ENCODE measurements around the gene WNT3. TPM values are rescaled to one million over a fixed set of nuclear protein-coding genes. Genes with fewer than 3 reads are reported as not detected.

The WNT3 gene
- total RNA-seq, 2 donors from 2014 or later = 19.9 to 21.8 TPM

GRCh38 chr17:46788796-46789195 lies 29.7 kb downstream of the WNT3 start:
- H3K27ac Mint-ChIP-seq = no peak overlapping the region
- peaks cover 4% of the 10 kb centered on the region for H3K36me3 Mint-ChIP-seq (ENCODE audit: low read depth)
- H3K9me3 Mint-ChIP-seq = peaks cover 14% of the 10 kb centered on the region
- H3K27ac ChIP-seq (ENCODE audit: low read depth, low read length) = peak overlapping the region; percentile 58
- no peaks in the 10 kb centered on the region for H3K9me3 ChIP-seq (ENCODE audit: control insufficient read depth, low read length)
- peaks cover 12% of the 10 kb centered on the region for H3K4me1 ChIP-seq (ENCODE audit: control insufficient read depth, insufficient read depth, low read length)
- peaks cover 47% of the 10 kb centered on the region for H3K4me1 Mint-ChIP-seq
- DNase-seq = peak; percentile 52
- H3K4me3 ChIP-seq (ENCODE audit: low read length) = no peak overlapping the region
- H3K27me3 Mint-ChIP-seq (ENCODE audit: insufficient read depth) = peaks cover 2% of the 10 kb centered on the region
- 75 to 76% methylated on average over 6 to 7 of the region's 7 CpGs for WGBS, 2 experiments (ENCODE audit: insufficient coverage in 1 of 2, insufficient read length in 1 of 2)
- no peak overlapping the region for H3K9ac ChIP-seq (ENCODE audit: extremely low read depth, low read length, poor library complexity, severe bottlenecking)
- H3K4me3 Mint-ChIP-seq = no peak overlapping the region
- no peaks in the 10 kb centered on the region for H3K27me3 ChIP-seq (ENCODE audit: control insufficient read depth, insufficient read depth, low read length, poor library complexity, severe bottlenecking)
- no peaks in the 10 kb centered on the region for H3K36me3 ChIP-seq (ENCODE audit: control insufficient read depth, insufficient read depth, low read length)
- TF ChIP-seq, protein P1, sequence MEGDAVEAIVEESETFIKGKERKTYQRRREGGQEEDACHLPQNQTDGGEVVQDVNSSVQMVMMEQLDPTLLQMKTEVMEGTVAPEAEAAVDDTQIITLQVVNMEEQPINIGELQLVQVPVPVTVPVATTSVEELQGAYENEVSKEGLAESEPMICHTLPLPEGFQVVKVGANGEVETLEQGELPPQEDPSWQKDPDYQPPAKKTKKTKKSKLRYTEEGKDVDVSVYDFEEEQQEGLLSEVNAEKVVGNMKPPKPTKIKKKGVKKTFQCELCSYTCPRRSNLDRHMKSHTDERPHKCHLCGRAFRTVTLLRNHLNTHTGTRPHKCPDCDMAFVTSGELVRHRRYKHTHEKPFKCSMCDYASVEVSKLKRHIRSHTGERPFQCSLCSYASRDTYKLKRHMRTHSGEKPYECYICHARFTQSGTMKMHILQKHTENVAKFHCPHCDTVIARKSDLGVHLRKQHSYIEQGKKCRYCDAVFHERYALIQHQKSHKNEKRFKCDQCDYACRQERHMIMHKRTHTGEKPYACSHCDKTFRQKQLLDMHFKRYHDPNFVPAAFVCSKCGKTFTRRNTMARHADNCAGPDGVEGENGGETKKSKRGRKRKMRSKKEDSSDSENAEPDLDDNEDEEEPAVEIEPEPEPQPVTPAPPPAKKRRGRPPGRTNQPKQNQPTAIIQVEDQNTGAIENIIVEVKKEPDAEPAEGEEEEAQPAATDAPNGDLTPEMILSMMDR (conservative IDR thresholded peaks at IDR 0.05) = no peak

DNA sequence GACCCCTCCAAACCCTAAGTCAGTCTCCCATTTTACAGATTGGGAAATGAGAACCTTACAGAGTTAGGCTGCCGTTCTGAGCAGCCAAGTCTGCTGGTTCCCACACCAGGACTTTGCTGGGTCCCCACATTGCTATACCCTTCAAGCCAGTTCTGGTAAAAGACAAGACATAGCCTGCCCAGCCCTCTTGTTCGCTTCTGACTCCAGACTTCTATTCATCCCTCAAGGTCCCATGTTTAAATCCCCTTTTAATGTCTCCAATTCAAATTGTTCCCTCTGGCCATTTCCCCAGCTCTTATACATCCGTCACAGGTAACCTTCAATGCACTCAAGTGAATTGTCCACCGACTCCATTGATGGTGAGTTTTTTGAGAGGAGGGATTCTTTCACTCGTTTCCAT lies 30.2 kb downstream of the WNT3 start:
- TF ChIP-seq, protein P1 (conservative IDR thresholded peaks at IDR 0.05) = no peak
- Mint-ChIP-seq H3K4me1 (peaks cover 47% of the 10 kb centered on the region), H3K36me3 (ENCODE audit: low read depth) (peaks cover 4% of the 10 kb centered on the region), H3K27me3 (ENCODE audit: insufficient read depth) (peaks cover 1% of the 10 kb centered on the region), H3K27ac (no peak overlapping the region), H3K4me3 (no peak overlapping the region), H3K9me3 (peaks cover 14% of the 10 kb centered on the region)
- Histone ChIP-seq H3K27ac (ENCODE audit: low read depth, low read length) (peak overlapping the region; percentile 58), H3K9ac (ENCODE audit: extremely low read depth, low read length, poor library complexity, severe bottlenecking) (no peak overlapping the region), H3K4me3 (ENCODE audit: low read length) (no peak overlapping the region), H3K9me3 (ENCODE audit: control insufficient read depth, low read length) (no peaks in the 10 kb centered on the region), H3K4me1 (ENCODE audit: control insufficient read depth, insufficient read depth, low read length) (peaks cover 12% of the 10 kb centered on the region), H3K27me3 (ENCODE audit: control insufficient read depth, insufficient read depth, low read length, poor library complexity, severe bottlenecking) (no peaks in the 10 kb centered on the region), H3K36me3 (ENCODE audit: control insufficient read depth, insufficient read depth, low read length) (no peaks in the 10 kb centered on the region)
- 89 to 100% methylated on average over 2 to 5 of the region's 5 CpGs for WGBS, 2 experiments (ENCODE audit: insufficient coverage in 1 of 2, insufficient read length in 1 of 2)
- DNase-seq = no peak

DNA sequence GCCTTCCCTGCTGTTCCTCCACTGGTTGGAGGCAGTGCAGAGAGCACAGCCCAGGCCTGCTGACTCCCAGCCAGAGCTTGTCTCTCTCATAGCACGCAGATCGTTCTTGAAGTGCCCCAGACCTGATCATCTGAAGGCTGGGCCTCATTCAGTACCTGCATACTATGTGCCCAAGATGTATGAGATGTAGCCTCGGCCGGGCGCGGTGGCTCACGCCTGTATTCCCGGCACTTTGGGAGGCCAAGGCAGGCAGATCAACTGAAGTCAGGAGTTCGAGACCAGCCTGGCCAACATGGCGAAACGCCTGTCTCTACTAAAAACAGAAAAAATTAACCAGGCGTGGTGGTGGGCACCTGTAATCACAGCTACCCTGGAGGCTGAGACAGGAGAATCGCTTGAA lies 31.0 kb downstream of the WNT3 start:
- Histone ChIP-seq H3K9ac (ENCODE audit: extremely low read depth, low read length, poor library complexity, severe bottlenecking) (no peak overlapping the region), H3K4me3 (ENCODE audit: low read length) (no peak overlapping the region), H3K4me1 (ENCODE audit: control insufficient read depth, insufficient read depth, low read length) (peaks cover 12% of the 10 kb centered on the region), H3K27me3 (ENCODE audit: control insufficient read depth, insufficient read depth, low read length, poor library complexity, severe bottlenecking) (no peaks in the 10 kb centered on the region), H3K27ac (ENCODE audit: low read depth, low read length) (no peak overlapping the region), H3K9me3 (ENCODE audit: control insufficient read depth, low read length) (no peaks in the 10 kb centered on the region), H3K36me3 (ENCODE audit: control insufficient read depth, insufficient read depth, low read length) (no peaks in the 10 kb centered on the region)
- TF ChIP-seq, protein P1 (conservative IDR thresholded peaks at IDR 0.05) = no peak
- DNase-seq = peak; percentile 52
- H3K4me1 Mint-ChIP-seq = peaks cover 47% of the 10 kb centered on the region
- no peaks in the 10 kb centered on the region for H3K27me3 Mint-ChIP-seq (ENCODE audit: insufficient read depth)
- no peak overlapping the region for H3K27ac Mint-ChIP-seq
- H3K9me3 Mint-ChIP-seq = peaks cover 14% of the 10 kb centered on the region
- peaks cover 4% of the 10 kb centered on the region for H3K36me3 Mint-ChIP-seq (ENCODE audit: low read depth)
- H3K4me3 Mint-ChIP-seq = no peak overlapping the region
- 96% methylated on average over 13 of the region's 13 CpGs for WGBS, 2 experiments (ENCODE audit: insufficient coverage in 1 of 2, insufficient read length in 1 of 2)
